ENCODE results near the gene CCL2.
A peak's percentile ranks its signal among the peaks of the same experiment; 100 is the strongest.

The CCL2 gene

DNA sequence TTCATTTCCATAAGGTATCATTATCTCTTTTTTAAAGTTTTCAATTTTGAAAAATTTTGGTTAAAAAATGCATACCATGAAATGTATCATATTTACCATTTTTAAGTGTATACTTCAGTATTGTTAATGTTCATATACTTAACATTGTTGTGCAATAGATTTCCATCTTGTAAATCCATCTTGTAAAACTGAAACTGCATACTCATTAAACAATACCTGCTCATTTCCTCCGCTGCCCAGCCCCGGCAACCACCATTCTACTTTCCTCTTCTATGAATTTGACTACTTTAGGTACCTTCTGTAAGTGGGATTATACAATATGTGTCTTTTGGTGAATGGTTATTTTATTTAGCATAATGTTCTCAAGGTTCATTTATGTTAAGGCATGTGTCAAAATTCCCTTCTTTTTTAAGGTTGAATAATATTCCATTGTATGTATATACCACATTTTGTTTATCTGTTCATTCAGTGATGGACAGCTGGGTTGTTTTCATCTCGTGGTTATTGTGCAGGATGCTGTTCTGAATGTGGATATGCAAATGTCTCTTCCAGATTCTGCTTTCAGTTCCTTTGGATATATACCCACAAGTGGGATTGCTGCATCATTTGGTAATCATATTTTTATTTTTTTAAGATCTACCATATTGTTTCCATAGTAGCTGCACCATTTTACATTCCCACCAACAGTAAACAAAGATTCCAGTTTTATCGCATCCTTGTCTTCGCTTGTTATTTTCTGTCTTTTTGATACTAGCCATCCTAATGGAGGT, 6.7 kb downstream of the CCL2 start:
- no peak for DNase-seq

GRCh38 chr17:34265711-34266110, 10.6 kb downstream of the CCL2 start:
- no peak for DNase-seq

- no peak for DNase-seq
These were observed 14.9 kb downstream of the CCL2 start, which contains the start of gene CCL7 for GRCh38 chr17:34269969-34270368. Gene CCL7 (plus strand): TSS chr17:34270221. CDS start chr17:34270291, 70 bp downstream.

- DNase-seq = no peak
These were observed 20.8 kb downstream of the CCL2 start for GRCh38 chr17:34275881-34276280.

GRCh38 chr17:34276826-34277225, 21.7 kb downstream of the CCL2 start:
- no peak for DNase-seq

DNA sequence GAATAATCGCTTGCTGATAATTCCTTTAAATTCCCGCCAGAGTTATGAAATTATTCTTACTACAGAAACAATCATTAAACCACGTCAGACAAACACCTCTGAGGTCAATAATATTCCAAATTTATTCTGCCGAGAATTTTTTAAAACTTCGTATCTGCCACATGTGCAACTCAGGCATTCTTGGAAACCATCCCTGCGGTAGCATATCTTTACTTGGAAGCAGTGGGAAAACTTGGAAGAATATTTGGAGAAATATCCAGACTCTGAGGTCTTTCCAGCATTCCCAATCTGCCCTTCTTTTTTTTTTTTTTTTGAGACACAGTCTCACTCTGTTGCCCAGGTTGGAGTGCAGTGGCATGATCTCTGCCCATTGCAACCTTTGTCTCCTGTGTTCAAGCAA, 28.5 kb downstream of the CCL2 start:
- no peak for DNase-seq

- DNase-seq = no peak
These were observed 30.3 kb downstream of the CCL2 start, which contains the start of gene CCL11 for GRCh38 chr17:34285286-34285792. Gene CCL11 (plus strand): TSS chr17:34285742. CDS start chr17:34285809, 67 bp downstream.

- no peak for DNase-seq
These were observed 32.8 kb downstream of the CCL2 start for GRCh38 chr17:34287875-34288274.

GRCh38 chr17:34290586-34290985, 35.5 kb downstream of the CCL2 start:
- DNase-seq = no peak

- DNase-seq = no peak
These were observed 36.8 kb downstream of the CCL2 start for GRCh38 chr17:34291721-34292348.

- DNase-seq = no peak
These were observed 43.9 kb downstream of the CCL2 start for GRCh38 chr17:34299027-34299426.

GRCh38 chr17:34299956-34300577, 45.0 kb downstream of the CCL2 start:
- DNase-seq = no peak

DNA sequence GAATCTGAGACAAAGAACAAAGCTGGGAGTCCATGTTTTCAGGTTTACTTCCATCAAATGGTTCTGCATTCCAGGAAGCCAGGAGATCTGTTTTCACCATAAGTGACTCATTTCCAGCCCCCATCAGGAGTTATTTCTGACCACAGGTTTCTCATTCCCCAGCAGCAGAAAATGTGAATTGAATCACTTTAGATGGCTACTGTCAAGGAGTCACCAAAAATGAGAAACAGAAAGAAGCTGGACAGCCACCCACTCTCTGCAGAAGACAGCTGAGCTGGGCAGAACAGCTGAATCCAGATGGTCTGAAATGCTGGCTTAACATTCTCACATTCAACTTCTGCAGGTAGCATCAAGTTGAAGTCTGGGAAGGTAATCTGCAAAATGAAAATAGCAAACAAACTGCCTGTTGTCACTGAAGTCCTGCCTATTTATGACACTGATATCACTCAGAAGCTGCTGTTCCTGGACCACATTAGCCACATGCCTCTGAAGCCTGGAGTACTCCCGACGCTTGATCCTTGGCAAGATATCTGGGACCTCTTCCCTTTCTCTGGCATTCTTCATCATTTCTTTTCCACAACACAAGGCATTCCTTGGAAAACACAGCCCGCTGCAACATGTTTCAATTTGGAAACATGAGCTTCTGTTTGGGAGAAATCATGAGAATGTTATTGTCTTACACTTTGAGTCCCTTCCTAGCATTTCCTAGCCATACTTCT, 45.7 kb downstream of the CCL2 start:
- no peak for DNase-seq

GRCh38 chr17:34301986-34302385, 46.9 kb downstream of the CCL2 start:
- DNase-seq = no peak

GRCh38 chr17:34302636-34303035, 47.6 kb downstream of the CCL2 start:
- no peak for DNase-seq

- DNase-seq = no peak
These were observed 48.5 kb downstream of the CCL2 start for GRCh38 chr17:34303606-34304005.

DNA sequence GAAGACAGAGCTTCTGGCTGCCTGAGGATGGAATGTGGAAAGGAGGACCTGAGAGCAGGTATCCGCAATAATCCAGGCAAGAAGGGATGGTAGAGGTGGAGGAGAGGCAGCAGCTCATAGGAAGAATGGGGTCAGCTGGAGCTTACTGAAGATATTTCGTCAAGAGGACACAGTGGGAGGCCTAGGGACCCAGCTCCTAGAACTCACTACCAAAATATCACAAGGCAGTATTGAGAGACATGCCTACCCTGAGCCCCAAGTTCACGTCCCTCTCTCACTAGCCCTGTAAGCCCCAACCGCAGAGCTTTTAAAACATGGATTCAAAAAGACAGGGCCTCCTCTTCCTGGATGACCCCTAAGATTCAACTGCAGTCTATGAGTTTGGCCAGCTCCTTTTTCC, 50.0 kb downstream of the CCL2 start:
- no peak for DNase-seq

DNA sequence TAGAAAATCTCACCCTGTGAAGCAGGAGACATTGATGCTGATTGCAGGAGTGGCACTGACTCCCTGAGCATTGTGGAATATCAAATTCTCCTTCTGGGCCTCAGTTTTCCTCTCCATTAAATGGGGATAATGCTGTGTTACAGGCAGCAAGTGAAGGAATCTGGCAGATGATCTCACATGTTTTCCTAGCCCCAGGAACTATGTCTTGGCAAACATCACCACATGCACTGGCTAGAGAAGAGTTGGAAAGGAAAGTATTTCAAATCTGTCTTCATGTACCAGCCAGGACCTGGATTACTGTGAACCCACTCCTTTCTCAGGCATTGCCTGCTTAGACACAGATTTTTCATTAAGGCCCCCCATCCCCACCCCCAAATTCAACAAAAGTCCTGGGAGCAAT, 50.5 kb downstream of the CCL2 start:
- DNase-seq = no peak

- peak in 2 of 56 donors; percentile 1 to 3 for DNase-seq
These were observed 51.4 kb downstream of the CCL2 start for GRCh38 chr17:34306466-34306865.
